Thymus (tissue), 11 donors: ENCODE data around the gene IL6R. TPM values are rescaled to one million over a fixed set of nuclear protein-coding genes. Genes with fewer than 3 reads are reported as not detected.

Experiments
- DNase-seq, 9 donors: peaks; one replicate each; pipeline ENCODE4 v3.0.0-alpha.2; 2013; ENCODE audit warnings: low spot score in 9 of 9, low read depth in 6 of 9, missing footprints in 1 of 9
- H3K27ac ChIP-seq, 2 donors: one replicate each; pipeline ENCODE4 v1.5.1; 2013; ENCODE audit warnings: control low read depth in 1 of 2, low read depth in 1 of 2, low read length in 1 of 2, mild to moderate bottlenecking in 1 of 2, moderate library complexity in 1 of 2
- H3K27me3 ChIP-seq, 2 donors: one replicate each; pipeline ENCODE4 v1.5.1; 2013; ENCODE audit warnings: low read length in 1 of 2; ENCODE audit not compliant: control insufficient read depth in 2 of 2, insufficient read depth in 1 of 2
- H3K36me3 ChIP-seq, 2 donors: one replicate each; pipeline ENCODE4 v1.5.1; 2013; ENCODE audit warnings: low read length in 1 of 2, mild to moderate bottlenecking in 1 of 2, moderate library complexity in 1 of 2; ENCODE audit not compliant: control insufficient read depth in 2 of 2, insufficient read depth in 2 of 2
- H3K4me1 ChIP-seq, 2 donors: one replicate each; pipeline ENCODE4 v1.5.1; 2013; ENCODE audit warnings: low read length in 2 of 2; ENCODE audit not compliant: control insufficient read depth in 2 of 2, insufficient read depth in 2 of 2
- H3K4me3 ChIP-seq, 2 donors: one replicate each; pipeline ENCODE4 v1.5.1; 2013; ENCODE audit warnings: low read length in 2 of 2, control low read depth in 1 of 2, mild to moderate bottlenecking in 1 of 2
- H3K9me3 ChIP-seq, 2 donors: one replicate each; pipeline ENCODE4 v1.5.1; 2013; ENCODE audit warnings: low read length in 1 of 2, mild to moderate bottlenecking in 1 of 2; ENCODE audit not compliant: control insufficient read depth in 2 of 2, insufficient read depth in 1 of 2
- WGBS: extraction: QIAGEN DNeasy Blood & Tissue Kit; methylation state at CpG from one replicate; pipeline ENCODE4 v1.1.7; 2013; 5-methylcytosine and 5-hydroxymethylcytosine counted together
- polyA plus RNA-seq: library from polyadenylated mRNA; stranded (reverse); fragments of 200-250 nt; gene quantifications from one replicate; pipeline ENCODE4 v1.2.3, GENCODE V29; 2013
- total RNA-seq: library from RNA; stranded (reverse); fragments of 120-200 nt; gene quantifications from one replicate; pipeline ENCODE4 v1.2.4, GENCODE V29; 2013
- donor health status: healthy.

Gene IL6R
- total and polyA plus RNA-seq, 2 donors: 10.3 to 10.5 TPM

DNA sequence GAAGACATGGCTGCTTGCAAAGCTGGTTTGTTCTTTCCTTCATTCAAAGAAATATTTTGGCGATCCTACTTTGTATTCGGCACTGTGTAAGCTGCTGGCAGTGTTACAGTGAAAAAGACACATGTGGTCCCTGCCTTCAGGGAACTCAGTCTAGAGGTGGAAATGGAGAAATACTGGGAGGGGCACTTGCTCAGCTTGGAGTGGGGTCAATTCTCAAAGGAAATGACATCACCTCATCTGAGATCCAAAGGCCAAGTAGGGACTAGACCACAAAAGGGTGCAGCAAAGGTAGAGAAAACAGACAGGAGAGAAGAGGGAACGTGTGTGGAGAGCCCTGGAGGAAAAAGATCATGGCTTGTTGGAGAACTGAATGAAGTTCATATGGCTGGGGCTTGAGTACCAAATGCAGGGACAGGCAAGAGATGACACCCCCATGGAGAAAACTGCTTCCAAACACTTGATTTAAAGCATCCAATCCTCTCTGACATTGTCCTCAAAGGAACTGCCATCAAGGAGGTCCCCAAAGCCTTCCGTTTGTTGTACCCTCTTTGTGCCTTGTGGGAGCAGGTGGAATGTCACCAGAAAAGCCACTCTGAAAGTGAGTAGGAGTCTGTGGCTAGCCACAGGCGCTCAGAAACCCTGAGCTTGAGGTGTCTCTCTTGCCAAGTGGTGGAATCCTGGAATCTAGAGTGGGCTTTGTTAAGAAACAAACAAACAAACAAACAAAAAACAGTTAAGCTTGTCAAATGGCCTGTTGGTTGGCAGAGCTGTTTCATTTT lies 48.6 kb downstream of the IL6R start:
- WGBS: 49% methylated on average over 5 of the region's 5 CpGs
- H3K4me3 ChIP-seq: no peak overlapping the region
- H3K4me1 ChIP-seq: peaks cover 0 to 14% of the 10 kb centered on the region in 2 donors
- no peak overlapping the region for H3K27ac ChIP-seq
- H3K36me3 ChIP-seq: no peaks in the 10 kb centered on the region
- DNase-seq: no peak
- peaks cover 0 to 5% of the 10 kb centered on the region in 2 donors for H3K27me3 ChIP-seq
- no peaks in the 10 kb centered on the region for H3K9me3 ChIP-seq

DNA sequence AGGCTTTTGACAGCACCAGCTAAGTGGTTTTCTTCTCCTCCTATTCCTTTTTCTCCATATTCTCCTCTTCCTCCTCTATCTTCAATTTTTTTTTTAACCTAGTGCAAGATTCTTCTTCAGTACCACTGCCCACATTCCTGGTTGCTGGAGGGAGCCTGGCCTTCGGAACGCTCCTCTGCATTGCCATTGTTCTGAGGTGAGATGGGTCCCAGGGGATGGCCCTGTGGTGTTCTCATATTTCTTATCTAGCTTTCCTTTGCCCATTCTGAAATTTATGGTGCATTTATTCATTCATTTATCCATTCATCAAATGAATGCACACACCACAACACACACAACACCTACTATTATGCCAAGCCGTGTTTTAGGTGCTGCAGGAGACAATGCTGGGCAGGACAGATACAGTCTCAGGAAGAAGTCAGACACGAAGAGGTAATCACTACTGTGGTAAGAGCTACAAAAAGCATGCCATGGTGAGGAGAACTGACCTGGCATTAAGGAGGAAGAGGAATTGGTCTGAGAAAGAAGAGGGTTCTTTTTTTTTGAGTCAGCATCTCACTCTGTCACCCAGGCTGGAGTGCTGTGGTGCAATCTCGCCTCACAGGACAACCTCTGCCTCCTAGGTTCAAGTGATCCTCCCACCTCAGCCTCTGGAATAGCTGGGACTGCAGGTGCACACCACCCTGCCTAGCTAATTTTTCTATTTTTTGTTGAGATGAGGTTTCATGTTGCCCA lies 49.4 kb downstream of the IL6R start:
- peaks cover 0 to 5% of the 10 kb centered on the region in 2 donors for H3K27me3 ChIP-seq
- 89% methylated on average over 5 of the region's 5 CpGs for WGBS
- H3K27ac ChIP-seq: no peak overlapping the region
- no peak overlapping the region for H3K4me3 ChIP-seq
- peaks cover 0 to 14% of the 10 kb centered on the region in 2 donors for H3K4me1 ChIP-seq
- H3K9me3 ChIP-seq: no peaks in the 10 kb centered on the region
- DNase-seq: no peak
- H3K36me3 ChIP-seq: no peaks in the 10 kb centered on the region

DNA sequence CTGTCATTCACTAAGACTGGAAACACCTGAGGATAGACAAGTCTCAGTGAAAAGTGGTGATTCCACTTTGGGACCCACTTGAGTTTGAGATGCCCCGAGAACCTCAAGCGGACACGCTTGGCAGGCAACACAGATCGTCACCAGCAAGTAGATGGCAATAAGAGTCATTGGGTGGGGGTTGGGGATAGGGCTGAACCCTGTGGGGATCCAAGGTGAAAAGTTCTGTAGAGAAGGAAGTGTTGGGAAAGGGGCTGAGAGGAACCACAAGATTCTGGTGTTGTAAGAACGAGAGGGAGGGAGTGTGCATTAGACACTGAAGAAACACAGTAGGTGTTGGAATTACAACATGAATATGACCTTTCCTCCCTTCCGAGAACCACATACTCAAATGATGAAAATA lies 51.5 kb downstream of the IL6R start:
- no peaks in the 10 kb centered on the region for H3K36me3 ChIP-seq
- peaks cover 0 to 23% of the 10 kb centered on the region in 2 donors for H3K4me1 ChIP-seq
- 97% methylated on average over 6 of the region's 6 CpGs for WGBS
- H3K27me3 ChIP-seq: peaks cover 0 to 3% of the 10 kb centered on the region in 2 donors
- H3K4me3 ChIP-seq: no peak overlapping the region
- no peak for DNase-seq
- H3K27ac ChIP-seq: no peak overlapping the region
- H3K9me3 ChIP-seq: no peaks in the 10 kb centered on the region

DNA sequence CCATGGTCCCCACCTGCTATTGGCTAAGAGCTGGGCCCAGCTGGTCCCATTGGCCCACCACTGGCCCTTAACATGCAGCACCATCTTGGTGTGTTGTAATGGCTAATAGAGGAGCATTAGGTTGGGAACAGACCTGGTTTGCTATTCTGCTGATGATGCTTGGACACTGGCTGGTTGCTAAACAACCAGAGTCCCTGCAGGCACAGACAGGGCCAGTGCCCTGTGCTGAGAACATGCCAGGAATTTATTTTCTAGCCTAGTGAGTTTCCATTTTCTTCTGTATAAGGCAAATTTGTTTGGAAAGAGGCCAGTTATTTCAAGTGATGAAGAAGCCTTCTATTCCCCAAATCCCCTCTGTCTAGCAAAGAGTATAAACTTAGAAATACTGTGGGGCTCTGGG lies 53.9 kb downstream of the IL6R start:
- H3K36me3 ChIP-seq: no peaks in the 10 kb centered on the region
- no peak overlapping the region for H3K4me3 ChIP-seq
- no peak overlapping the region for H3K27ac ChIP-seq
- no peaks in the 10 kb centered on the region for H3K9me3 ChIP-seq
- no peak for DNase-seq
- peaks cover 6 to 26% of the 10 kb centered on the region in 2 donors for H3K4me1 ChIP-seq
- H3K27me3 ChIP-seq: no peaks in the 10 kb centered on the region

DNA sequence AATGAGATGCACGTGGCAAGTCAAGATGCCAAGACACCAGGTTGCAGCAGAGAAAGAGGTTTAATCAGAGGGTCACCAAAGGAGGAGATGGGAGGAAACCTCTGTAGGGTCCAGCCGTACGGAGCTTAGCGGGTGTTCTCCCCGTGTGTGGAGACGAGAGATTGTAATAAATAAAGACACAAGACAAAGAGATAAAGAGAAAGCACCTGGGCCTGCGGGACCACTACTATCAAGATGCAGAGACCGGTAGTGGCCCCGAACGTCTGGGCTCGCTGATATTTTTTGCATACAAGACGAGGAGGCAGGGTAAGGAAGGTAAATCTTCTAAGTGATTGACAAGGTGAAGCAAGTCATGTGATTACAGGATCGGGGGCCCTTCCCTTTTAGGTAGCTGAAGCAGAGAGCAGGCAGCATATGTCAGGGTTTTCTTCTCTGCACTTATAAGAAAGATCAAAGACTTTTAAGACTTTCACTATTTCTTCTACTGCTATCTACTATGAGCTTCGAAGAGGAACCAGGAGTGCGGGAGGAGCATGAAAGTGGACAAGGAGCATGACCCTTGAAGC lies 55.6 kb downstream of the IL6R start:
- no peaks in the 10 kb centered on the region for H3K9me3 ChIP-seq
- WGBS: 78% methylated on average over 15 of the region's 15 CpGs
- H3K36me3 ChIP-seq: no peaks in the 10 kb centered on the region
- no peak overlapping the region for H3K4me3 ChIP-seq
- DNase-seq: peak in 1 of 9 donors; percentile 52
- H3K27ac ChIP-seq: no peak overlapping the region
- H3K4me1 ChIP-seq: peaks cover 14 to 36% of the 10 kb centered on the region in 2 donors
- no peaks in the 10 kb centered on the region for H3K27me3 ChIP-seq

DNA sequence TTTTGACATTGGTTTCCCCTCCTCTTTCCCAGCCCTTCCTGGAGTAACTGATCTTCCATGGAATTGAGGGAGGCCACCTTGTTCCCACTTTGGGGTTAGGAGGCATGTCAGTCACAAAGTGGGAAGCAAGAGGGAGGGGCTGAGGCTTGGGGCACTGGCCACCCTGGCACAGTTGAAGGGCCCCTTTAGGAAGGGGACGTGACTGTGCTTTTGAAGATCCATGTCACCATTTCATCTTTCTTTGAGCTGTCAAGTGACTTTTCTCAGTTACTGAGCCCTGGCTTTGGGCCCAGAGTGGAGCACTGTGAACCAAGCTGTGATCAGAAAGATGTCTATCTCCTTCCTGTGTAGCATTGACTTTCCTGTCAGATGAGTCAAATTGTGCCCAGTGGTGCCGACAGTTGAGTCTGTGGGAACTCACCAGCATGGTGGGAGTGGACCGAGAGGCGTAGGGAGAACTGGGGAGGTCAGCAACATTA lies 58.4 kb downstream of the IL6R start:
- H3K4me1 ChIP-seq: peaks cover 16 to 57% of the 10 kb centered on the region in 2 donors

DNA sequence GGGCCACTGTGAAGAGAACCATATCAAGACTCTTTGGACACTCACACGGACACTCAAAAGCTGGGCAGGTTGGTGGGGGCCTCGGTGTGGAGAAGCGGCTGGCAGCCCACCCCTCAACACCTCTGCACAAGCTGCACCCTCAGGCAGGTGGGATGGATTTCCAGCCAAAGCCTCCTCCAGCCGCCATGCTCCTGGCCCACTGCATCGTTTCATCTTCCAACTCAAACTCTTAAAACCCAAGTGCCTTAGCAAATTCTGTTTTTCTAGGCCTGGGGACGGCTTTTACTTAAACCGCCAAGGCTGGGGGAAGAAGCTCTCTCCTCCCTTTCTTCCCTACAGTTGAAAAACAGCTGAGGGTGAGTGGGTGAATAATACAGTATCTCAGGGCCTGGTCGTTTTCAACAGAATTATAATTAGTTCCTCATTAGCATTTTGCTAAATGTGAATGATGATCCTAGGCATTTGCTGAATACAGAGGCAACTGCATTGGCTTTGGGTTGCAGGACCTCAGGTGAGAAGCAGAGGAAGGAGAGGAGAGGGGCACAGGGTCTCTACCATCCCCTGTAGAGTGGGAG lies 60.6 kb downstream of the IL6R start:
- WGBS: 85% methylated on average over 8 of the region's 8 CpGs
- peaks cover 16 to 54% of the 10 kb centered on the region in 2 donors for H3K4me1 ChIP-seq
- H3K4me3 ChIP-seq: no peak overlapping the region
- H3K27me3 ChIP-seq: no peaks in the 10 kb centered on the region
- H3K9me3 ChIP-seq: no peaks in the 10 kb centered on the region
- DNase-seq: no peak
- no peaks in the 10 kb centered on the region for H3K36me3 ChIP-seq
- H3K27ac ChIP-seq: peak overlapping the region; percentile 25 to 67

More for the DNA sequence above, 58.4 kb downstream of the IL6R start:
- Histone ChIP-seq H3K36me3 (no peaks in the 10 kb centered on the region), H3K27ac (peak overlapping the region; percentile 67 to 72), H3K4me3 (no peak overlapping the region), H3K9me3 (no peaks in the 10 kb centered on the region), H3K27me3 (no peaks in the 10 kb centered on the region)
- WGBS: 14% methylated on average over 4 of the region's 4 CpGs
- DNase-seq: peak in 3 of 9 donors; percentile 36 to 76 (median 36)

- no peak overlapping the region for H3K4me3 ChIP-seq
- peaks cover 16 to 49% of the 10 kb centered on the region in 2 donors for H3K4me1 ChIP-seq
- peak overlapping the region; percentile 25 to 67 for H3K27ac ChIP-seq
- 63% methylated on average over 3 of the region's 3 CpGs for WGBS
- H3K27me3 ChIP-seq: no peaks in the 10 kb centered on the region
- peak in 1 of 9 donors; percentile 47 for DNase-seq
- H3K36me3 ChIP-seq: no peaks in the 10 kb centered on the region
- H3K9me3 ChIP-seq: no peaks in the 10 kb centered on the region
Measured at GRCh38 chr1:154466206-154466605, 61.1 kb downstream of the IL6R start.
